ENCODE results near the gene FBXO3. TPM values are rescaled to one million over a fixed set of nuclear protein-coding genes. Genes with fewer than 3 reads are reported as not detected.

Gene FBXO3
- total RNA-seq, 4 donors from 2014 or later: 27.8 to 36.3 (median 28.7) TPM

GRCh38 chr11:33691066-33691864 is 83.1 kb downstream of the FBXO3 start:
- Histone ChIP-seq H3K27me3 (no peaks in the 10 kb centered on the region), H3K9me3 (peaks cover 0 to 4% (median 0%) of the 10 kb centered on the region in 4 donors), H3K4me3 (peak overlapping the region in 1 of 4 donors; percentile 23), H3K4me1 (peaks cover 0 to 72% (median 44%) of the 10 kb centered on the region in 4 donors), H3K27ac (peak overlapping the region; percentile 70 to 96 (median 86)), H3K36me3 (no peaks in the 10 kb centered on the region)
- no peak for TF ChIP-seq POLR2A (IDR thresholded peaks at IDR 0.05)
- peak in 1 of 2 donors; percentile 14 for TF ChIP-seq EP300 (IDR thresholded peaks at IDR 0.05)
- no peak for TF ChIP-seq CTCF (IDR thresholded peaks at IDR 0.05)
- WGBS, 2 donors: 53 to 56% methylated on average over 6 of the region's 6 CpGs
- DNase-seq (ENCODE audit: low spot score in 2 of 2): no peak

Other genes starting within 250 kb of the FBXO3 start
- gene C11orf91, start 73.7 kb downstream of the FBXO3 start, total RNA-seq: not detected
- 100 to 1,000 TPM; 190 to 448 (median 302) TPM for gene CD59, start 38.1 kb downstream of the FBXO3 start, total RNA-seq
- gene LMO2, start 117.6 kb upstream of the FBXO3 start, total RNA-seq: 10 to 100 TPM in 3 of 4 donors, 1 to 10 TPM in 1; 8.4 to 37.4 (median 19.3) TPM

All from tibial nerve (tissue), 4 donors.